Natural killer cell (primary cell): Measurements from ENCODE around the gene RUNX2. TPM values are rescaled to one million over a fixed set of nuclear protein-coding genes. Genes with fewer than 3 reads are reported as not detected.

ENCODE experiments used
- ATAC-seq, 3 donors: fragments of 150-1000 bp in 2 of 3; fragments of 200-7000 bp in 1 of 3; cut with Tn5 transposase; 1 replicate in 1 of 3; 2 replicates in 2 of 3; pipeline ENCODE4 v1.10.0; 2021; ENCODE audit warnings: mild to moderate bottlenecking in 2 of 3, moderate library complexity in 2 of 3
- DNase-seq, 2 donors: peaks; one replicate each; pipeline versions ENCODE4 v3.0.0 to v3.0.0-alpha.2; 2013 to 2021; ENCODE audit warnings: mixed read lengths in 1 of 2
- H3K27ac ChIP-seq: one replicate; pipeline ENCODE4 v1.5.1; 2013; ENCODE audit warnings: mild to moderate bottlenecking, low read length
- H3K27me3 ChIP-seq: one replicate; pipeline ENCODE4 v1.6.1; 2013; ENCODE audit warnings: low read length; ENCODE audit not compliant: control insufficient read depth, insufficient read depth
- H3K36me3 ChIP-seq: one replicate; pipeline ENCODE4 v1.6.1; 2013; ENCODE audit warnings: low read length; ENCODE audit not compliant: control insufficient read depth, insufficient read depth
- H3K4me1 ChIP-seq: one replicate; pipeline ENCODE4 v1.6.1; 2013; ENCODE audit warnings: low read length; ENCODE audit not compliant: control insufficient read depth, insufficient read depth
- H3K4me3 ChIP-seq: one replicate; pipeline ENCODE4 v1.5.1; 2013; ENCODE audit warnings: low read length
- H3K9me3 ChIP-seq: one replicate; pipeline ENCODE4 v1.6.1; 2013; ENCODE audit warnings: low read length; ENCODE audit not compliant: control insufficient read depth, insufficient read depth
- H3K27ac Mint-ChIP-seq, 2 donors: one replicate each; pipeline ENCODE4 v1.8.0; 2022; ENCODE audit warnings: mild to moderate bottlenecking in 2 of 2, mixed read lengths in 2 of 2, moderate library complexity in 1 of 2
- H3K27me3 Mint-ChIP-seq, 2 donors: one replicate each; pipeline ENCODE4 v1.8.0; 2022; ENCODE audit warnings: low read depth in 2 of 2, mixed read lengths in 2 of 2
- H3K36me3 Mint-ChIP-seq: one replicate; pipeline ENCODE4 v1.8.0; 2022; ENCODE audit warnings: mixed read lengths
- H3K4me1 Mint-ChIP-seq, 2 donors: one replicate each; pipeline ENCODE4 v1.8.0; 2022; ENCODE audit warnings: mixed read lengths in 2 of 2
- H3K4me3 Mint-ChIP-seq: one replicate; pipeline ENCODE4 v1.8.0; 2022; ENCODE audit warnings: mild to moderate bottlenecking, moderate library complexity, mixed read lengths
- H3K9me3 Mint-ChIP-seq, 2 donors: one replicate each; pipeline ENCODE4 v1.8.0; 2022; ENCODE audit warnings: mixed read lengths in 2 of 2
- WGBS: methylation state at CpG from one replicate; pipeline ENCODE4 v1.1.7; 2013; ENCODE audit warnings: missing lambda C conversion rate; ENCODE audit not compliant: insufficient coverage; 5-methylcytosine and 5-hydroxymethylcytosine counted together
- intact Hi-C: fragments of 100-400 bp; cut with micrococcal nuclease; formaldehyde crosslinking; loops from one replicate; pipeline ENCODE4 v1.14.2; 2022
- total RNA-seq, 4 donors: library from RNA; stranded (reverse); fragments of 120-200 nt in 1 of 4; gene quantifications; one replicate each; pipeline versions ENCODE4 v1.2.3 to v1.2.4, GENCODE V29; 2013 to 2022
- TF ChIP-seq, protein P1 (sequence below): fragments of 200-600 bp; IDR thresholded peaks from one replicate; pipeline ENCODE4 v1.8.0; 2022; ENCODE audit warnings: antibody characterized with exemption

The RUNX2 gene
- total RNA-seq, 3 donors from 2014 or later (not counting 1 experiment from before 2014, with no cell fraction given), result 5.0 to 19.2 (median 7.0) TPM

DNA sequence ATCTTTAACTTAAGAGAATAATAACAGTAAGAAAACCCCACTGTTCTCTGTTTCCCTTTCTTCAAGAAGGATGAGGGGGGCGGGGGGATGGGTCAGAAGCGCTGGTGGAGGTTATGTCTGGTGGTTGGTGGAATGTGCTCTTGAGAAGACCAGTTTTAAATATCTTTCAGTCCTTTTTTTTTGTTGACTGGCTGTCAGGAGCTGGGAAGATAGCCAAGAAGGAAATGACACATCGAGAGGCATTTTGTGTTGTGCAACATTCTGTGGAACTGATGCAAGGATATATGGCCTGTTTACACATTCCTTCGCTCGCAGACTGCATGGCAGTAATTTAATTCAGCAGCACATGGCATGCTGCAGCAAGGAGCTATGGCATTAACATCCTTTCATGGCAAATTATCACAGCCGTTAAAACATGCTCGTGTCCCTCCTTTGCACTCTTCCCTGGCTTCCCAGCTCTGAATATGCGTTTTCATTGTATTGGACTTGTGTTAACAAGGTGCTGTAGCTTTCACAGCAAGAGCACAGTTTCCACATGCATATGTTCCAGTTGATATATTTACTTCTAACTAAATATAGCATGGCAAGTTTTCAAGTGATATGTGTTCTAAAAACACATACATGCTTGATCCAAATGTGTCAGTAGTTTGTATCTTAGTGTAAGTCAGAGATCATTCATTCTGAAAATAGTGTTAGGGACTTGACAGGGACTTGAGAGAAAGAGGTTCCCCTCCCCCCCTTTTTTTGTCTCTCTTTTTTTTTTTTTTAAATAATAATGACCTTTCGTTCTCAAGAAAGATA, 117.8 kb downstream of the RUNX2 start:
- H3K4me3 Mint-ChIP-seq, result peak overlapping the region; percentile 6
- H3K36me3 Mint-ChIP-seq, result no peaks in the 10 kb centered on the region
- peaks cover 6 to 7% of the 10 kb centered on the region in 2 donors for H3K27me3 Mint-ChIP-seq
- DNase-seq (peak in 1 of 2 donors; percentile 44), ATAC-seq (peak; percentile 33 to 75 (median 49))
- Histone ChIP-seq H3K36me3 (peaks cover 3% of the 10 kb centered on the region), H3K9me3 (no peaks in the 10 kb centered on the region), H3K4me1 (peaks cover 47% of the 10 kb centered on the region), H3K4me3 (no peak overlapping the region), H3K27me3 (no peaks in the 10 kb centered on the region), H3K27ac (no peak overlapping the region)
- peak overlapping the region in 1 of 2 donors; percentile 49 for H3K27ac Mint-ChIP-seq
- 24% methylated on average over 8 of the region's 9 CpGs for WGBS
- no peaks in the 10 kb centered on the region for H3K9me3 Mint-ChIP-seq
- intact Hi-C loops, result no loop called here
- H3K4me1 Mint-ChIP-seq, result peaks cover 6 to 27% of the 10 kb centered on the region in 2 donors
- TF ChIP-seq, protein P1, sequence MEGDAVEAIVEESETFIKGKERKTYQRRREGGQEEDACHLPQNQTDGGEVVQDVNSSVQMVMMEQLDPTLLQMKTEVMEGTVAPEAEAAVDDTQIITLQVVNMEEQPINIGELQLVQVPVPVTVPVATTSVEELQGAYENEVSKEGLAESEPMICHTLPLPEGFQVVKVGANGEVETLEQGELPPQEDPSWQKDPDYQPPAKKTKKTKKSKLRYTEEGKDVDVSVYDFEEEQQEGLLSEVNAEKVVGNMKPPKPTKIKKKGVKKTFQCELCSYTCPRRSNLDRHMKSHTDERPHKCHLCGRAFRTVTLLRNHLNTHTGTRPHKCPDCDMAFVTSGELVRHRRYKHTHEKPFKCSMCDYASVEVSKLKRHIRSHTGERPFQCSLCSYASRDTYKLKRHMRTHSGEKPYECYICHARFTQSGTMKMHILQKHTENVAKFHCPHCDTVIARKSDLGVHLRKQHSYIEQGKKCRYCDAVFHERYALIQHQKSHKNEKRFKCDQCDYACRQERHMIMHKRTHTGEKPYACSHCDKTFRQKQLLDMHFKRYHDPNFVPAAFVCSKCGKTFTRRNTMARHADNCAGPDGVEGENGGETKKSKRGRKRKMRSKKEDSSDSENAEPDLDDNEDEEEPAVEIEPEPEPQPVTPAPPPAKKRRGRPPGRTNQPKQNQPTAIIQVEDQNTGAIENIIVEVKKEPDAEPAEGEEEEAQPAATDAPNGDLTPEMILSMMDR, result no peak

DNA sequence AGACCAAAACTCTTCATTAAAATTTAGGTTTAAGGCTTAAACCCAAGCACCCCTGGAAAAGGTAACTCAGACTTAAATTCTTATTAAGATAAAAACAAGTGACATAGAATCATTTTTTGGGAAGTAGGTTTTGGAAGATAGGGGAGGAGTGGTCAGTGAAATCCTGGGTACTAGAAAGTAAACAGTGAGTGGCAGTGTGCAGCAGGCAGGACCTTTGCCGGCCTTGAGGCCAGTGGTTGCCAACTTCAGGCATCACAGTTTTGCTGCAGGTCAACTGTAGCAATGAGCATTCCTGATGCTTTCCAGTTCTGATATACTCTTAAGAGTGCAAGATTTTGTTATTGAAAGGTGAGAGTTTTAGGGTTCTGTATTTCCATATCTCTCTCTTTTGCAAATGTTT, 118.9 kb downstream of the RUNX2 start:
- H3K9me3 Mint-ChIP-seq, result no peaks in the 10 kb centered on the region
- TF ChIP-seq, protein P1, result no peak
- H3K27me3 ChIP-seq, result no peaks in the 10 kb centered on the region
- H3K36me3 ChIP-seq, result peaks cover 3% of the 10 kb centered on the region
- H3K4me1 ChIP-seq, result peaks cover 50% of the 10 kb centered on the region
- peaks cover 12 to 27% of the 10 kb centered on the region in 2 donors for H3K4me1 Mint-ChIP-seq
- ATAC-seq (no peak), DNase-seq (no peak)
- H3K4me3 ChIP-seq, result no peak overlapping the region
- H3K9me3 ChIP-seq, result no peaks in the 10 kb centered on the region
- 83% methylated on average over 1 of the region's 1 CpG for WGBS
- H3K27ac Mint-ChIP-seq, result no peak overlapping the region
- intact Hi-C loops, result no loop called here
- H3K36me3 Mint-ChIP-seq, result no peaks in the 10 kb centered on the region
- H3K27ac ChIP-seq, result no peak overlapping the region
- peaks cover 7 to 15% of the 10 kb centered on the region in 2 donors for H3K27me3 Mint-ChIP-seq
- H3K4me3 Mint-ChIP-seq, result no peak overlapping the region

DNA sequence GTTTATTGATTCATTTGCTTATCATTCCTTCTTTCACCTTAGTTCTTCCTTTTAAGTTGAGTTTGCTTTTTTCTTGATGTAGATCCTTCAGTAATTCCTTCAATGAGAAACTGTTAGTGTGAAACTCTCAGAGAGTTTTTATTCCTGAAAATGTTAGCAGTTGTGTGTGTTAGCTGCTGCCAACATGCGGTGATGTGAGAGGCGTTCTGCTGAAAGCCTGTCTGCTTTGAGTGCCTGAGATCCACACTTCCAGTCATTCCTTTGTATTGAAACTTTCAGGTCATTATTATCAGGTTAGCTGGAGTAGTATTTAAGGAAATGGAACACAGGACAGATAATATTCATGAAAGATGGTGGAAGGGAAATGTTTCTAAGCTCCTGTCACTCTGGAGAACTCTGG, 119.6 kb downstream of the RUNX2 start:
- Histone ChIP-seq H3K4me3 (no peak overlapping the region), H3K9me3 (no peaks in the 10 kb centered on the region), H3K27me3 (no peaks in the 10 kb centered on the region), H3K36me3 (peaks cover 3% of the 10 kb centered on the region), H3K27ac (no peak overlapping the region), H3K4me1 (peaks cover 50% of the 10 kb centered on the region)
- TF ChIP-seq, protein P1, result no peak
- DNase-seq (no peak), ATAC-seq (no peak)
- 92% methylated on average over 2 of the region's 2 CpGs for WGBS
- Mint-ChIP-seq H3K27me3 (peaks cover 7 to 16% of the 10 kb centered on the region in 2 donors), H3K4me3 (no peak overlapping the region), H3K27ac (peak overlapping the region in 1 of 2 donors; percentile 51), H3K36me3 (no peaks in the 10 kb centered on the region), H3K4me1 (peaks cover 12 to 27% of the 10 kb centered on the region in 2 donors), H3K9me3 (no peaks in the 10 kb centered on the region)
- intact Hi-C loops, result no loop called here
